ENCODE data around the gene MAML2.

GRCh38 chr11:95964281-95964680, 378.7 kb downstream of the MAML2 start:
- TF ChIP-seq CTCF (IDR thresholded peaks at IDR 0.05; ENCODE audit: poor library complexity): no peak
- no peak for TF ChIP-seq EZH2 (IDR thresholded peaks at IDR 0.05; ENCODE audit: borderline replicate concordance)

Data from hepatocyte (in vitro differentiated cells).